GM10266 (cell line): Measurements from ENCODE around the gene SIRPA.

ENCODE experiments used
- DNase-seq: peaks from one replicate; pipeline ENCODE4 v3.0.0; 2012; ENCODE audit errors: extremely low spot score
- CTCF ChIP-seq: IDR thresholded peaks from 2 replicates; pipeline ENCODE4 v1.5.1; 2012; ENCODE audit warnings: mild to moderate bottlenecking, low read depth; ENCODE audit not compliant: control insufficient read depth, insufficient read depth; ENCODE audit errors: missing control alignments

SIRPA gene

GRCh38 chr20:1944345-1945091, 49.3 kb downstream of the SIRPA start:
- TF ChIP-seq CTCF, result no peak
- DNase-seq, result no peak

- no peak for DNase-seq
Measured at GRCh38 chr20:1945134-1945618, 50.0 kb downstream of the SIRPA start.

DNA sequence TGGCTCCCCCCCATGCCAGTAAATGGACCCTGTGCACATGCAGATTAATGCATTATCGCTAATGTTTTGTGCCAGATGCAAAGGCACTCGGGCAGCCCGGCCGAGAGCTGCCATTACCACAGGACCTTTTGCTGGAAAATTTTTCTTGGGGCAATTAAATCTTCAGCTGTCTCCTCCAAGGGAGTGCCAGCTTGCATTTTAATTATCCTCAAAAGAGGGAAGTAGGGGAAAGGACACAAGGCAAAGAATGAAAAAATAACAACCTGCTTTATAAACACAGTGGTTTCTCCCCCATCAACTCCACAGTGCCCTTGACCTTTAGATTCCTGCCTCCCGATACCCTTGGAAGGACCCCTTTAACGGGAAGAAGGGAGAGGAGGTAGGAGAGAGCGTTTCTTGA, 50.5 kb downstream of the SIRPA start:
- no peak for DNase-seq
- no peak for TF ChIP-seq CTCF

More at GRCh38 chr20:1945134-1945618, 50.0 kb downstream of the SIRPA start:
- no peak for TF ChIP-seq CTCF

DNA sequence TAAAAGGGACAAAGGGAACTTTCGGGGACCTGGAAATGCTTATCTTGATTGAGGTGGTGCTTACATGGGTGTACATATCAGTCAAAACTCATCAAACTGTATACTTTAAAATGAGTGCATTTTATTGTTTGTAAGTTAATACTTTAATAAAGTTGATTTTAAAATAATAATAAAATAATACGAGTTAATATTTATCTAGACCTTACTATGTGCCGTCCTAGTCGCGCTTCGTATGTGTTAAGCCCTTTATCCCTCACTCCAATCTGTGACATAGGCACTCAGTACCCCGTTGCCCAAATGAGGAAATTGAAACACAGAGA, 51.2 kb downstream of the SIRPA start:
- no peak for DNase-seq
- TF ChIP-seq CTCF, result no peak

DNA sequence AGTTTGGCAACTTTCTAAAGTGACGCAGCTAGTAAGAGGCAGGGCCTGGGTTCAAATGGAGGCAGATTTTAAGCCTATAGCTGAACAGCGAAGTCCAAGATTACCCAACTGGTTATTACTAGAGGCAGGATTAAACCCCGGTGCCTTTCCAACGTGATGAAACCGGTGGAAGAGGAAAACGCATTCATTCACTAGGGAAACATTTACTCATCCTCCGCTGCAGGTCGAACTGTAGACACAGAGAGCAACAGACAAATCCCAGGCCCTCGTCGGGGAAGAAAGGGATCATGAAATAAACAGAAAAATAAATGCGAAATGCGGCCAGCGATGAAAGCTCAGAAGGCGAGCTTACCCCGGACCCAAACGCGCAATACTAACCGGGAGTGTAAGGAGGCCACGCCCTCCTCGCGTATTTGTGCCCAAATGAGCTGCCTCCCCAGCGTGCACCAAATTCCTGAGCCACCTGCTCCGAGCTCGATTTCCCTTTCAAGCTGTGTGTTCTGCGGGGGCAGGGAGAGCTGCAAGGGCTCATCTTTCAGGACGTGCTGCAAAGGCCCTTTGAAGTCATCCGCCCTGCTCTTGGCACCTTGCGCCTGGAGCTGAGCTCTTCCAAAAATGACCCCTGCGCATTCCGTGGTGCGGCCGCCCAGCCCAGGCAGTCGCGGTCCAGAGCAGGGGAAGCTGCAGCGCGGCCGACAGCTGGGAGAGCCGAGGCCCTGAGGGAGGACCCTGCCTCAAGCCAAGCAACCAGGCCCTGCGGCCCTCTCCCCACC, 51.7 kb downstream of the SIRPA start:
- no peak for DNase-seq
- TF ChIP-seq CTCF, result no peak

- TF ChIP-seq CTCF, result no peak
- no peak for DNase-seq
Measured at GRCh38 chr20:1947535-1947846, 52.3 kb downstream of the SIRPA start.
